ENCODE results near the gene C16orf92. TPM values are rescaled to one million over a fixed set of nuclear protein-coding genes. Genes with fewer than 3 reads are reported as not detected.

Gene C16orf92
- total RNA-seq, 3 donors from 2014 or later (not counting 1 experiment from before 2014, with no cell fraction given), result not detected

GRCh38 chr16:29992344-29992967 is 30.5 kb upstream of the C16orf92 start:
- H3K4me3 Mint-ChIP-seq, result peak overlapping the region; percentile 68
- peaks cover 29% of the 10 kb centered on the region for H3K36me3 ChIP-seq (ENCODE audit: control insufficient read depth, insufficient read depth, low read length)
- WGBS (ENCODE audit: insufficient coverage), result 87% methylated on average over 7 of the region's 7 CpGs
- TF ChIP-seq CTCF (IDR thresholded peaks at IDR 0.05), result no peak
- H3K27me3 Mint-ChIP-seq (ENCODE audit: low read depth in 2 of 2), result no peaks in the 10 kb centered on the region
- H3K9me3 ChIP-seq (ENCODE audit: control insufficient read depth, insufficient read depth, low read length), result no peaks in the 10 kb centered on the region
- H3K4me1 Mint-ChIP-seq, result peaks cover 13 to 41% of the 10 kb centered on the region in 2 donors
- ATAC-seq (no peak), DNase-seq (no peak)
- no peak overlapping the region for H3K27ac ChIP-seq (ENCODE audit: low read length)
- intact Hi-C loops (cut with micrococcal nuclease), result no loop called here
- no peak overlapping the region for H3K4me3 ChIP-seq (ENCODE audit: low read length)
- H3K36me3 Mint-ChIP-seq, result no peaks in the 10 kb centered on the region
- H3K9me3 Mint-ChIP-seq, result no peaks in the 10 kb centered on the region
- H3K4me1 ChIP-seq (ENCODE audit: control insufficient read depth, insufficient read depth, low read length), result peaks cover 20% of the 10 kb centered on the region
- H3K27me3 ChIP-seq (ENCODE audit: control insufficient read depth, insufficient read depth, low read length), result no peaks in the 10 kb centered on the region
- no peak overlapping the region for H3K27ac Mint-ChIP-seq

GRCh38 chr16:29993191-29993902 is 29.7 kb upstream of the C16orf92 start:
- H3K27ac ChIP-seq (ENCODE audit: low read length), result no peak overlapping the region
- H3K4me3 Mint-ChIP-seq, result no peak overlapping the region
- intact Hi-C loops (cut with micrococcal nuclease), result no loop called here
- no peak for TF ChIP-seq CTCF (IDR thresholded peaks at IDR 0.05)
- H3K36me3 ChIP-seq (ENCODE audit: control insufficient read depth, insufficient read depth, low read length), result peaks cover 22% of the 10 kb centered on the region
- no peaks in the 10 kb centered on the region for H3K9me3 Mint-ChIP-seq
- H3K4me1 ChIP-seq (ENCODE audit: control insufficient read depth, insufficient read depth, low read length), result peaks cover 20% of the 10 kb centered on the region
- ATAC-seq (no peak), DNase-seq (no peak)
- 95% methylated on average over 25 of the region's 25 CpGs for WGBS (ENCODE audit: insufficient coverage)
- peaks cover 13 to 35% of the 10 kb centered on the region in 2 donors for H3K4me1 Mint-ChIP-seq
- no peaks in the 10 kb centered on the region for H3K36me3 Mint-ChIP-seq
- no peaks in the 10 kb centered on the region for H3K27me3 Mint-ChIP-seq (ENCODE audit: low read depth in 2 of 2)
- no peak overlapping the region for H3K4me3 ChIP-seq (ENCODE audit: low read length)
- H3K9me3 ChIP-seq (ENCODE audit: control insufficient read depth, insufficient read depth, low read length), result no peaks in the 10 kb centered on the region
- H3K27ac Mint-ChIP-seq, result peak overlapping the region in 1 of 2 donors; percentile 97
- H3K27me3 ChIP-seq (ENCODE audit: control insufficient read depth, insufficient read depth, low read length), result no peaks in the 10 kb centered on the region

- Mint-ChIP-seq H3K27me3 (ENCODE audit: low read depth in 2 of 2) (no peaks in the 10 kb centered on the region), H3K9me3 (no peaks in the 10 kb centered on the region), H3K4me1 (peaks cover 13 to 34% of the 10 kb centered on the region in 2 donors), H3K4me3 (peak overlapping the region; percentile 33), H3K36me3 (no peaks in the 10 kb centered on the region), H3K27ac (peak overlapping the region in 1 of 2 donors; percentile 97)
- Histone ChIP-seq H3K36me3 (ENCODE audit: control insufficient read depth, insufficient read depth, low read length) (peaks cover 17% of the 10 kb centered on the region), H3K4me3 (ENCODE audit: low read length) (no peak overlapping the region), H3K27me3 (ENCODE audit: control insufficient read depth, insufficient read depth, low read length) (no peaks in the 10 kb centered on the region), H3K4me1 (ENCODE audit: control insufficient read depth, insufficient read depth, low read length) (peaks cover 20% of the 10 kb centered on the region), H3K9me3 (ENCODE audit: control insufficient read depth, insufficient read depth, low read length) (no peaks in the 10 kb centered on the region), H3K27ac (ENCODE audit: low read length) (no peak overlapping the region)
- intact Hi-C loops (cut with micrococcal nuclease), result no loop called here
- DNase-seq (no peak), ATAC-seq (no peak)
- TF ChIP-seq CTCF (IDR thresholded peaks at IDR 0.05), result no peak
- 95% methylated on average over 9 of the region's 9 CpGs for WGBS (ENCODE audit: insufficient coverage)
Measured at GRCh38 chr16:29993903-29994599, 28.9 kb upstream of the C16orf92 start.
